Measurements from ENCODE around the gene CCNK.

DNA sequence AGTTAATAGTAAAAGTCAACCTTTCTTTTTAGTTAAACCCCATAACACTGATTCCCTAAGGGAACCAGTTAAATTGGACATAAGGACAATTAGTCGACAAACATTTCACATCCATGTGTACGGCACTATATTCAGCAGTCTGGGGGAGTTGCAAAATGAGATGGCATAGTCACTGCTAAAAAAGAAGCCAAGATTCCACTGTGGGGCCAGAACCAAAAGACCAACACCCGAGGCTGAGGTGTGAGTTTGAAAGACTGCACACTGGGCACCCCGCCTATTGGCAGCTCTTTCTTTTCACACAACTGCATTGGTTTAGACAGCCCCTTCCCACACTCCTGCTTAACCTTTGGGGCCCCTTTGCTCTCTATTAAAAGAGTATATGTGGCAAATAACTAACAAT is 17.2 kb upstream of the CCNK start:
- TF ChIP-seq EP300 (IDR thresholded peaks at IDR 0.05) = no peak
- TF ChIP-seq, protein P1, sequence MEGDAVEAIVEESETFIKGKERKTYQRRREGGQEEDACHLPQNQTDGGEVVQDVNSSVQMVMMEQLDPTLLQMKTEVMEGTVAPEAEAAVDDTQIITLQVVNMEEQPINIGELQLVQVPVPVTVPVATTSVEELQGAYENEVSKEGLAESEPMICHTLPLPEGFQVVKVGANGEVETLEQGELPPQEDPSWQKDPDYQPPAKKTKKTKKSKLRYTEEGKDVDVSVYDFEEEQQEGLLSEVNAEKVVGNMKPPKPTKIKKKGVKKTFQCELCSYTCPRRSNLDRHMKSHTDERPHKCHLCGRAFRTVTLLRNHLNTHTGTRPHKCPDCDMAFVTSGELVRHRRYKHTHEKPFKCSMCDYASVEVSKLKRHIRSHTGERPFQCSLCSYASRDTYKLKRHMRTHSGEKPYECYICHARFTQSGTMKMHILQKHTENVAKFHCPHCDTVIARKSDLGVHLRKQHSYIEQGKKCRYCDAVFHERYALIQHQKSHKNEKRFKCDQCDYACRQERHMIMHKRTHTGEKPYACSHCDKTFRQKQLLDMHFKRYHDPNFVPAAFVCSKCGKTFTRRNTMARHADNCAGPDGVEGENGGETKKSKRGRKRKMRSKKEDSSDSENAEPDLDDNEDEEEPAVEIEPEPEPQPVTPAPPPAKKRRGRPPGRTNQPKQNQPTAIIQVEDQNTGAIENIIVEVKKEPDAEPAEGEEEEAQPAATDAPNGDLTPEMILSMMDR (IDR thresholded peaks at IDR 0.05) = no peak
- TF ChIP-seq POLR2A (IDR thresholded peaks at IDR 0.05) = no peak

All from suprapubic skin (tissue), 3 donors.